ENCODE measurements around the gene SPATA21.

GRCh38 chr1:16391411-16391810 is 45.8 kb downstream of the SPATA21 start:
- TF ChIP-seq POLR2AphosphoS5 (IDR thresholded peaks at IDR 0.05) (no peak), CTCF (IDR thresholded peaks at IDR 0.05; ENCODE audit: poor library complexity, severe bottlenecking) (no peak), REST (IDR thresholded peaks at IDR 0.05; ENCODE audit: borderline replicate concordance) (no peak), EZH2 (IDR thresholded peaks at IDR 0.05; ENCODE audit: borderline replicate concordance, insufficient read depth, low read length, poor library complexity, severe bottlenecking) (no peak), SMC3 (conservative IDR thresholded peaks at IDR 0.05; ENCODE audit: poor library complexity) (no peak), MXI1 (conservative IDR thresholded peaks at IDR 0.05; ENCODE audit: poor library complexity, severe bottlenecking) (no peak), RAD21 (conservative IDR thresholded peaks at IDR 0.05) (no peak), TAF1 (IDR thresholded peaks at IDR 0.05; ENCODE audit: low read depth) (no peak), EP300 (conservative IDR thresholded peaks at IDR 0.05; ENCODE audit: poor library complexity, severe bottlenecking) (no peak)

Data from neural cell (in vitro differentiated cells).